OCI-LY1 (cell line): ENCODE measurements around the gene GSC.

Experiments
- H2AFZ ChIP-seq: fragments of 200-600 bp; sonication (generic), shearing (Covaris generic); 2 replicates; pipeline ENCODE4 v1.6.0; 2014; ENCODE audit warnings: antibody characterized with exemption, mild to moderate bottlenecking, low read length
- H3F3A ChIP-seq: fragments of 200-600 bp; sonication (generic), shearing (Covaris generic); 2 replicates; pipeline ENCODE4 v1.6.0; 2014; ENCODE audit warnings: mild to moderate bottlenecking, antibody characterized with exemption, low read length, moderate library complexity; ENCODE audit not compliant: insufficient read depth
- H3K27ac ChIP-seq: fragments of 200-600 bp; sonication (generic); 2 replicates; pipeline ENCODE4 v1.5.1; 2014; ENCODE audit warnings: low read length, mixed run types, mild to moderate bottlenecking, low read depth; ENCODE audit not compliant: poor library complexity, severe bottlenecking
- H3K27me3 ChIP-seq: fragments of 200-600 bp; sonication (generic); 2 replicates; pipeline ENCODE4 v1.6.0; 2014; ENCODE audit warnings: antibody characterized with exemption, mild to moderate bottlenecking, low read length, moderate library complexity; ENCODE audit not compliant: insufficient read depth
- H3K36me3 ChIP-seq: fragments of 200-600 bp; sonication (generic); 2 replicates; pipeline ENCODE4 v1.6.1; 2014; ENCODE audit warnings: mild to moderate bottlenecking, antibody characterized with exemption, low read length, moderate library complexity, mixed read lengths; ENCODE audit not compliant: insufficient read depth
- H3K4me1 ChIP-seq: fragments of 200-600 bp; sonication (generic); 2 replicates; pipeline ENCODE4 v1.5.1; 2014; ENCODE audit warnings: mild to moderate bottlenecking, low read length, moderate library complexity; ENCODE audit not compliant: insufficient read depth, severe bottlenecking
- H3K4me2 ChIP-seq: fragments of 200-600 bp; sonication (generic), shearing (Covaris generic); 2 replicates; pipeline ENCODE4 v1.6.1; 2014; ENCODE audit warnings: low read length
- H3K4me3 ChIP-seq: fragments of 200-600 bp; sonication (generic); 2 replicates; pipeline ENCODE4 v1.5.1; 2014; ENCODE audit warnings: low read length, low read depth, mild to moderate bottlenecking, mixed read lengths; ENCODE audit not compliant: poor library complexity, severe bottlenecking
- H3K79me2 ChIP-seq: fragments of 200-600 bp; shearing (Covaris generic); 2 replicates; pipeline ENCODE4 v1.6.1; 2016; ENCODE audit warnings: mixed run types, low read length, mixed read lengths; ENCODE audit not compliant: insufficient read depth
- H3K9ac ChIP-seq: fragments of 200-600 bp; sonication (generic), shearing (Covaris generic); 2 replicates; pipeline ENCODE4 v1.6.1; 2014; ENCODE audit warnings: mild to moderate bottlenecking, low read length, mixed read lengths
- H3K9me2 ChIP-seq: fragments of 200-600 bp; sonication (generic), shearing (Covaris generic); 2 replicates; pipeline ENCODE4 v1.6.1; 2014; ENCODE audit warnings: low read depth, mild to moderate bottlenecking, low read length, mixed read lengths
- H3K9me3 ChIP-seq: fragments of 200-600 bp; shearing (Covaris generic); 2 replicates; pipeline ENCODE4 v1.6.1; 2014; ENCODE audit warnings: low read length, mixed read lengths
- H4K20me1 ChIP-seq: fragments of 200-600 bp; sonication (generic), shearing (Covaris generic); 2 replicates; pipeline ENCODE4 v1.6.0; 2016; ENCODE audit warnings: mild to moderate bottlenecking, low read length; ENCODE audit not compliant: insufficient read depth
- CTCF ChIP-seq: fragments of 200-600 bp; sonication (generic), shearing (Covaris generic); IDR thresholded peaks from 2 replicates; pipeline ENCODE4 v1.5.1; 2017; ENCODE audit warnings: mild to moderate bottlenecking, antibody characterized with exemption, low read length, moderate library complexity, mixed read lengths
- EZH2 ChIP-seq: fragments of 200-600 bp; sonication (generic), shearing (Covaris generic); IDR thresholded peaks from 2 replicates; pipeline ENCODE4 v1.8.0; 2017; ENCODE audit warnings: borderline replicate concordance, mixed run types, mild to moderate bottlenecking, antibody characterized with exemption, low read length, moderate library complexity, mixed read lengths

The GSC gene

DNA sequence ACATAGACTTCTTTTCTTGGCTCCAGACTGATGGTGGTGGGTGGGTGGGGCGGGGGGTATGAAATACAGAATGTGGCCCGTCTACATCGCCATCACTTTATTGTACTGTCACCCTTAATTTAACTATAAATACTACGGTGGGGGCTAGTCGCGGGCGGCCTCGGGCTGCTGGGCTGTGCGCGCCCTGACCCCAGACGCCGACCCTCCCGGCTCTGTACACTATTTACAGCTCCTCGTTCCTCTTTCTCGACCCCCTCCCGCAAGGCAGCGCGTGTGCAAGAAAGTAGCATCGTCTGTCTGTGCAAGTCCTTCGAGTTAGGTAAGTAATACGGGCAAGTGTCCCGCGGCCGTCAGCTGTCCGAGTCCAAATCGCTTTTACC, 1.8 kb downstream of the GSC start:
- Histone ChIP-seq H3K9me2 (no peaks in the 10 kb centered on the region), H3K27ac (no peak overlapping the region), H2AFZ (no peak overlapping the region), H3F3A (no peaks in the 10 kb centered on the region), H3K4me1 (no peaks in the 10 kb centered on the region), H3K27me3 (no peaks in the 10 kb centered on the region), H3K36me3 (no peaks in the 10 kb centered on the region), H3K9me3 (no peaks in the 10 kb centered on the region), H3K4me3 (no peak overlapping the region), H3K9ac (no peak overlapping the region), H3K4me2 (no peak overlapping the region), H4K20me1 (no peaks in the 10 kb centered on the region), H3K79me2 (no peaks in the 10 kb centered on the region)
- no peak for TF ChIP-seq EZH2
- no peak for TF ChIP-seq CTCF

DNA sequence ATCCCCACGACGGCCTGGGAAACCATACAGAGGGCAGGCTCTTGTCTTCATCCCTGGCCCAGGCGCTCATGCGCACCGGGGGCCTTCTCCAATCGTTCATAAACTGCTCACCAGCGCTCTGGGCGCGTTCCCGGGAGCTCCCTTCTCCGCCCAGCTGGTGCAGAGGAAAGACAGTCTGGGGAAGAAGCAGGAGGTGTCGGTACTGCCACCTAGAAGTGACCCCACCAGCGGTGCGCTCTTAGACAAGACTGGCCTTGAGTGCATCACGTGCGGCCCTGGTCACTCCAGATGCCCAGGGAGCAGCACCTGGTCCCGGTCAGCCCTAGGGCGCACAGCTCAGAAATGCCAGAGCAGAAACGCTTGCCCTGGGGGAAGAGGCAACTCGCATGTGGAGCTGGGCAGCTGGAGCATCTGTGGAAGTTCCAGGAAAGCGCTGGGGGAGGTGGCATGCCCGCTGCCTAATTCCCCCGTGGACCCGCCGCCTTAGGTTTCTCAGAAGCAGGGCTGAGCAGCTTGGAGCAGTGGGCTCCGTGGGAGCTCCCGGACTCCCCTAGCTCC, 2.5 kb downstream of the GSC start:
- no peaks in the 10 kb centered on the region for H3K27me3 ChIP-seq
- H3K4me3 ChIP-seq, result no peak overlapping the region
- H3K79me2 ChIP-seq, result no peaks in the 10 kb centered on the region
- no peaks in the 10 kb centered on the region for H3K9me3 ChIP-seq
- H3K36me3 ChIP-seq, result no peaks in the 10 kb centered on the region
- no peak overlapping the region for H3K27ac ChIP-seq
- H3F3A ChIP-seq, result no peaks in the 10 kb centered on the region
- no peaks in the 10 kb centered on the region for H3K4me1 ChIP-seq
- no peak for TF ChIP-seq CTCF
- no peak for TF ChIP-seq EZH2
- no peaks in the 10 kb centered on the region for H4K20me1 ChIP-seq
- H3K4me2 ChIP-seq, result no peak overlapping the region
- H2AFZ ChIP-seq, result no peak overlapping the region
- H3K9ac ChIP-seq, result no peak overlapping the region
- H3K9me2 ChIP-seq, result no peaks in the 10 kb centered on the region

- Histone ChIP-seq H3K9me2 (no peaks in the 10 kb centered on the region), H4K20me1 (no peaks in the 10 kb centered on the region), H3K27ac (no peak overlapping the region), H3K4me2 (no peak overlapping the region), H3F3A (no peaks in the 10 kb centered on the region), H3K36me3 (no peaks in the 10 kb centered on the region), H3K9me3 (no peaks in the 10 kb centered on the region), H3K79me2 (no peaks in the 10 kb centered on the region), H3K4me3 (no peak overlapping the region), H3K4me1 (no peaks in the 10 kb centered on the region), H3K9ac (no peak overlapping the region), H3K27me3 (no peaks in the 10 kb centered on the region), H2AFZ (no peak overlapping the region)
- TF ChIP-seq EZH2, result no peak
- no peak for TF ChIP-seq CTCF
Measured at GRCh38 chr14:94764573-94764972, 5.3 kb downstream of the GSC start.
